Skeletal muscle tissue (tissue), 4 donors: ENCODE measurements around the gene TMEM100. TPM values are rescaled to one million over a fixed set of nuclear protein-coding genes. Genes with fewer than 3 reads are reported as not detected.

Experiments
- H3K27ac ChIP-seq: one replicate; pipeline ENCODE4 v1.7.0; 2013; ENCODE audit warnings: mild to moderate bottlenecking, low read depth, low read length, inconsistent platforms
- H3K27me3 ChIP-seq, 3 donors: one replicate each; pipeline ENCODE4 v1.7.0; 2013; ENCODE audit warnings: low read length in 3 of 3; ENCODE audit not compliant: control insufficient read depth in 3 of 3, insufficient read depth in 3 of 3
- H3K36me3 ChIP-seq, 3 donors: one replicate each; pipeline ENCODE4 v1.7.0; 2013; ENCODE audit warnings: low read length in 3 of 3; ENCODE audit not compliant: control insufficient read depth in 3 of 3, insufficient read depth in 3 of 3
- H3K4me1 ChIP-seq, 3 donors: one replicate each; pipeline ENCODE4 v1.7.0; 2013; ENCODE audit warnings: low read length in 3 of 3, mild to moderate bottlenecking in 3 of 3; ENCODE audit not compliant: control insufficient read depth in 3 of 3, insufficient read depth in 3 of 3
- H3K4me3 ChIP-seq, 3 donors: one replicate each; pipeline ENCODE4 v1.7.0; 2013; ENCODE audit warnings: low read length in 3 of 3
- H3K9ac ChIP-seq, 3 donors: one replicate each; pipeline ENCODE4 v1.7.0; 2013; ENCODE audit warnings: low read length in 3 of 3, mild to moderate bottlenecking in 3 of 3, moderate library complexity in 2 of 3, low read depth in 1 of 3
- H3K9me3 ChIP-seq, 3 donors: one replicate each; pipeline ENCODE4 v1.7.0; 2013; ENCODE audit warnings: low read length in 3 of 3; ENCODE audit not compliant: control insufficient read depth in 3 of 3
- total RNA-seq: library from RNA; depleted of rRNA; stranded (reverse); fragments of >200 nt; gene quantifications from one replicate; pipeline ENCODE4 v1.2.3, GENCODE V29; 2014
- donor health status: Osteomylitis.

The TMEM100 gene
- total RNA-seq, 1 donor from 2014 or later = 6.3 TPM

GRCh38 chr17:55722016-55722736 is 488 bp downstream of the TMEM100 start:
- Histone ChIP-seq H3K9ac (peak overlapping the region; percentile 35 to 58 (median 35)), H3K4me1 (peaks cover 0 to 9% (median 8%) of the 10 kb centered on the region in 3 donors), H3K27ac (no peak overlapping the region), H3K27me3 (no peaks in the 10 kb centered on the region), H3K9me3 (no peaks in the 10 kb centered on the region), H3K4me3 (peak overlapping the region; percentile 24 to 62 (median 41)), H3K36me3 (no peaks in the 10 kb centered on the region)

GRCh38 chr17:55720919-55721836 is 1.5 kb downstream of the TMEM100 start:
- Histone ChIP-seq H3K4me1 (peaks cover 0 to 9% (median 4%) of the 10 kb centered on the region in 3 donors), H3K4me3 (peak overlapping the region in 1 of 3 donors; percentile 28), H3K36me3 (no peaks in the 10 kb centered on the region), H3K9me3 (no peaks in the 10 kb centered on the region), H3K27me3 (no peaks in the 10 kb centered on the region), H3K9ac (no peak overlapping the region), H3K27ac (no peak overlapping the region)

GRCh38 chr17:55717898-55718735 is 4.5 kb downstream of the TMEM100 start:
- Histone ChIP-seq H3K36me3 (no peaks in the 10 kb centered on the region), H3K9ac (no peak overlapping the region)

GRCh38 chr17:55717432-55717831 is 5.2 kb downstream of the TMEM100 start:
- Histone ChIP-seq H3K27me3 (no peaks in the 10 kb centered on the region), H3K36me3 (no peaks in the 10 kb centered on the region), H3K9me3 (no peaks in the 10 kb centered on the region), H3K4me1 (peaks cover 0 to 1% (median 0%) of the 10 kb centered on the region in 3 donors), H3K27ac (no peak overlapping the region), H3K9ac (no peak overlapping the region), H3K4me3 (no peak overlapping the region)

More at GRCh38 chr17:55717898-55718735, 4.5 kb downstream of the TMEM100 start:
- no peak overlapping the region for H3K27ac ChIP-seq
- no peak overlapping the region for H3K4me3 ChIP-seq
- no peaks in the 10 kb centered on the region for H3K9me3 ChIP-seq
- no peaks in the 10 kb centered on the region for H3K27me3 ChIP-seq
- H3K4me1 ChIP-seq = peaks cover 0 to 5% (median 2%) of the 10 kb centered on the region in 3 donors

GRCh38 chr17:55710829-55711496 is 11.7 kb downstream of the TMEM100 start:
- peak overlapping the region; percentile 76 for H3K27ac ChIP-seq

GRCh38 chr17:55710410-55710809 is 12.3 kb downstream of the TMEM100 start:
- H3K9ac ChIP-seq = peak overlapping the region in 2 of 3 donors; percentile 2 to 74
- H3K4me3 ChIP-seq = peak overlapping the region in 2 of 3 donors; percentile 39 to 52
- no peaks in the 10 kb centered on the region for H3K9me3 ChIP-seq
- no peaks in the 10 kb centered on the region for H3K27me3 ChIP-seq
- H3K27ac ChIP-seq = peak overlapping the region; percentile 76
- no peaks in the 10 kb centered on the region for H3K36me3 ChIP-seq
- peaks cover 12 to 37% (median 30%) of the 10 kb centered on the region in 3 donors for H3K4me1 ChIP-seq

More at GRCh38 chr17:55710829-55711496, 11.7 kb downstream of the TMEM100 start:
- Histone ChIP-seq H3K27me3 (no peaks in the 10 kb centered on the region), H3K9ac (peak overlapping the region in 1 of 3 donors; percentile 2), H3K4me3 (no peak overlapping the region), H3K4me1 (peaks cover 12 to 37% (median 27%) of the 10 kb centered on the region in 3 donors), H3K9me3 (no peaks in the 10 kb centered on the region), H3K36me3 (no peaks in the 10 kb centered on the region)

GRCh38 chr17:55709984-55710383 is 12.7 kb downstream of the TMEM100 start:
- H3K4me1 ChIP-seq = peaks cover 12 to 37% (median 30%) of the 10 kb centered on the region in 3 donors
- H3K9me3 ChIP-seq = no peaks in the 10 kb centered on the region
- H3K27ac ChIP-seq = peak overlapping the region; percentile 76
- H3K9ac ChIP-seq = peak overlapping the region in 2 of 3 donors; percentile 51 to 74
- H3K36me3 ChIP-seq = no peaks in the 10 kb centered on the region
- H3K27me3 ChIP-seq = no peaks in the 10 kb centered on the region
- peak overlapping the region in 2 of 3 donors; percentile 39 to 52 for H3K4me3 ChIP-seq

- Histone ChIP-seq H3K9me3 (no peaks in the 10 kb centered on the region), H3K36me3 (no peaks in the 10 kb centered on the region), H3K4me1 (peaks cover 12 to 37% (median 30%) of the 10 kb centered on the region in 3 donors), H3K4me3 (peak overlapping the region in 2 of 3 donors; percentile 39 to 52), H3K9ac (peak overlapping the region in 2 of 3 donors; percentile 51 to 74), H3K27ac (peak overlapping the region; percentile 76), H3K27me3 (no peaks in the 10 kb centered on the region)
These were observed 13.2 kb downstream of the TMEM100 start for GRCh38 chr17:55709440-55709839.
